ENCODE measurements around the gene OR51B6. TPM values are rescaled to one million over a fixed set of nuclear protein-coding genes. Genes with fewer than 3 reads are reported as not detected.
"Not testable (repeated sequence)": the region's sequence is repeated elsewhere in the genome, so short reads cannot be mapped to it uniquely, and the experiment has no call there.

OR51B6 gene
- total and polyA plus RNA-seq, 4 experiments from 2014 or later: not detected

- H3K36me3 ChIP-seq (ENCODE audit: insufficient read depth, low read length); H3K9me3 Mint-ChIP-seq; DNase-seq; H3K4me3 ChIP-seq (ENCODE audit: low read length in 2 of 2); H3K4me3 Mint-ChIP-seq; H3K4me1 Mint-ChIP-seq; H3K27ac ChIP-seq (ENCODE audit: low read depth, low read length); H3K27me3 Mint-ChIP-seq; POLR2A ChIA-PET (ENCODE audit: partially characterized antibody); H3K4me1 ChIP-seq (ENCODE audit: insufficient read depth, low read length); CTCF ChIA-PET (ENCODE audit: partially characterized antibody); H3K27me3 ChIP-seq (ENCODE audit: insufficient read depth, low read length); intact Hi-C loops (cut with micrococcal nuclease); H3K36me3 Mint-ChIP-seq; H3K9me3 ChIP-seq (ENCODE audit: control insufficient read depth in 1 of 2, low read length in 2 of 2); H3K27ac Mint-ChIP-seq: not testable (repeated sequence)
Observed at GRCh38 chr11:5366365-5366764, 15.1 kb downstream of the OR51B6 start.

GRCh38 chr11:5366856-5367255 is 15.5 kb downstream of the OR51B6 start:
- Histone ChIP-seq H3K4me3 (ENCODE audit: low read length in 2 of 2) (no peak overlapping the region), H3K36me3 (ENCODE audit: insufficient read depth, low read length) (no peaks in the 10 kb centered on the region), H3K9me3 (ENCODE audit: control insufficient read depth in 1 of 2, low read length in 2 of 2) (no peaks in the 10 kb centered on the region), H3K27me3 (ENCODE audit: insufficient read depth, low read length) (no peaks in the 10 kb centered on the region), H3K4me1 (ENCODE audit: insufficient read depth, low read length) (no peaks in the 10 kb centered on the region), H3K27ac (ENCODE audit: low read depth, low read length) (no peak overlapping the region)
- Mint-ChIP-seq H3K27ac (no peak overlapping the region), H3K27me3 (peaks cover 2 to 3% of the 10 kb centered on the region in 2 donors), H3K36me3 (no peaks in the 10 kb centered on the region), H3K9me3 (no peaks in the 10 kb centered on the region), H3K4me1 (no peaks in the 10 kb centered on the region), H3K4me3 (no peak overlapping the region)
- no peak for DNase-seq
- ChIA-PET POLR2A (ENCODE audit: partially characterized antibody) (no interaction called here), CTCF (ENCODE audit: partially characterized antibody) (no interaction called here)
- intact Hi-C loops (cut with micrococcal nuclease): no loop called here

GRCh38 chr11:5367448-5368074 is 16.3 kb downstream of the OR51B6 start:
- Mint-ChIP-seq H3K27me3 (peaks cover 2 to 3% of the 10 kb centered on the region in 2 donors), H3K36me3 (no peaks in the 10 kb centered on the region), H3K27ac (no peak overlapping the region), H3K9me3 (peaks cover 0 to under 1% (median 0%) of the 10 kb centered on the region in 8 donors), H3K4me1 (no peaks in the 10 kb centered on the region), H3K4me3 (no peak overlapping the region)
- Histone ChIP-seq H3K27me3 (ENCODE audit: insufficient read depth, low read length) (no peaks in the 10 kb centered on the region), H3K27ac (ENCODE audit: low read depth, low read length) (no peak overlapping the region), H3K4me1 (ENCODE audit: insufficient read depth, low read length) (no peaks in the 10 kb centered on the region), H3K36me3 (ENCODE audit: insufficient read depth, low read length) (no peaks in the 10 kb centered on the region), H3K4me3 (ENCODE audit: low read length in 2 of 2) (no peak overlapping the region), H3K9me3 (ENCODE audit: control insufficient read depth in 1 of 2, low read length in 2 of 2) (no peaks in the 10 kb centered on the region)
- no peak for DNase-seq
- ChIA-PET CTCF (ENCODE audit: partially characterized antibody) (no interaction called here), POLR2A (ENCODE audit: partially characterized antibody) (no interaction called here)
- intact Hi-C loops (cut with micrococcal nuclease): no loop called here

- H3K4me3 ChIP-seq (ENCODE audit: low read length in 2 of 2): no peak overlapping the region
- H3K36me3 Mint-ChIP-seq: no peaks in the 10 kb centered on the region
- no peaks in the 10 kb centered on the region for H3K27me3 ChIP-seq (ENCODE audit: insufficient read depth, low read length)
- no peaks in the 10 kb centered on the region for H3K36me3 ChIP-seq (ENCODE audit: insufficient read depth, low read length)
- DNase-seq: no peak
- no peaks in the 10 kb centered on the region for H3K4me1 Mint-ChIP-seq
- H3K27ac ChIP-seq (ENCODE audit: low read depth, low read length): no peak overlapping the region
- CTCF ChIA-PET (ENCODE audit: partially characterized antibody): no interaction called here
- no peak overlapping the region for H3K27ac Mint-ChIP-seq
- intact Hi-C loops (cut with micrococcal nuclease): no loop called here
- no peak overlapping the region for H3K4me3 Mint-ChIP-seq
- peaks cover 2 to 3% of the 10 kb centered on the region in 2 donors for H3K27me3 Mint-ChIP-seq
- H3K9me3 ChIP-seq (ENCODE audit: control insufficient read depth in 1 of 2, low read length in 2 of 2): no peaks in the 10 kb centered on the region
- POLR2A ChIA-PET (ENCODE audit: partially characterized antibody): no interaction called here
- no peaks in the 10 kb centered on the region for H3K4me1 ChIP-seq (ENCODE audit: insufficient read depth, low read length)
- peaks cover 0 to 9% (median under 1%) of the 10 kb centered on the region in 8 donors for H3K9me3 Mint-ChIP-seq
Observed at GRCh38 chr11:5368502-5369043, 17.3 kb downstream of the OR51B6 start.

- POLR2A ChIA-PET (ENCODE audit: partially characterized antibody): no interaction called here
- H3K4me3 ChIP-seq (ENCODE audit: low read length in 2 of 2): no peak overlapping the region
- Mint-ChIP-seq H3K27me3 (peaks cover 2 to 3% of the 10 kb centered on the region in 2 donors), H3K36me3 (no peaks in the 10 kb centered on the region), H3K9me3 (peaks cover 0 to 9% (median under 1%) of the 10 kb centered on the region in 8 donors), H3K27ac (no peak overlapping the region), H3K4me1 (no peaks in the 10 kb centered on the region), H3K4me3 (no peak overlapping the region)
- no peak for DNase-seq
- no peak overlapping the region for H3K27ac ChIP-seq (ENCODE audit: low read depth, low read length)
- CTCF ChIA-PET (ENCODE audit: partially characterized antibody): no interaction called here
- no peaks in the 10 kb centered on the region for H3K4me1 ChIP-seq (ENCODE audit: insufficient read depth, low read length)
- intact Hi-C loops (cut with micrococcal nuclease): no loop called here
- no peaks in the 10 kb centered on the region for H3K9me3 ChIP-seq (ENCODE audit: control insufficient read depth in 1 of 2, low read length in 2 of 2)
- H3K27me3 ChIP-seq (ENCODE audit: insufficient read depth, low read length): no peaks in the 10 kb centered on the region
- no peaks in the 10 kb centered on the region for H3K36me3 ChIP-seq (ENCODE audit: insufficient read depth, low read length)
Observed at GRCh38 chr11:5369789-5370188, 18.5 kb downstream of the OR51B6 start.

GRCh38 chr11:5380740-5381342 is 29.5 kb downstream of the OR51B6 start:
- no peaks in the 10 kb centered on the region for H3K9me3 ChIP-seq (ENCODE audit: control insufficient read depth in 1 of 2, low read length in 2 of 2)
- Mint-ChIP-seq H3K36me3 (no peaks in the 10 kb centered on the region), H3K27ac (no peak overlapping the region), H3K4me1 (no peaks in the 10 kb centered on the region), H3K9me3 (peaks cover 0 to 6% (median 0%) of the 10 kb centered on the region in 8 donors), H3K27me3 (peaks cover 0 to 4% of the 10 kb centered on the region in 2 donors), H3K4me3 (no peak overlapping the region)
- H3K4me1 ChIP-seq (ENCODE audit: insufficient read depth, low read length): no peaks in the 10 kb centered on the region
- no peaks in the 10 kb centered on the region for H3K36me3 ChIP-seq (ENCODE audit: insufficient read depth, low read length)
- ChIA-PET POLR2A (ENCODE audit: partially characterized antibody) (no interaction called here), CTCF (ENCODE audit: partially characterized antibody) (no interaction called here)
- DNase-seq: peak in 1 of 5 donors; percentile 4
- intact Hi-C loops (cut with micrococcal nuclease): no loop called here
- H3K4me3 ChIP-seq (ENCODE audit: low read length in 2 of 2): no peak overlapping the region
- no peaks in the 10 kb centered on the region for H3K27me3 ChIP-seq (ENCODE audit: insufficient read depth, low read length)
- H3K27ac ChIP-seq (ENCODE audit: low read depth, low read length): no peak overlapping the region

GRCh38 chr11:5383576-5383975 is 32.3 kb downstream of the OR51B6 start, which contains the start of gene OR51M1:
Gene OR51M1 (plus strand): TSS chr11:5383812. CDS start chr11:5389399, 5,587 bp downstream.
- H3K9me3 Mint-ChIP-seq: no peaks in the 10 kb centered on the region
- no peaks in the 10 kb centered on the region for H3K9me3 ChIP-seq (ENCODE audit: control insufficient read depth in 1 of 2, low read length in 2 of 2)
- H3K27me3 Mint-ChIP-seq: peaks cover 0 to 4% of the 10 kb centered on the region in 2 donors
- intact Hi-C loops (cut with micrococcal nuclease): no loop called here
- DNase-seq: no peak
- no peak within 1 kb of the TSS for H3K27ac Mint-ChIP-seq
- CTCF ChIA-PET (ENCODE audit: partially characterized antibody): no interaction called here
- no peaks in the 10 kb centered on the region for H3K4me1 ChIP-seq (ENCODE audit: insufficient read depth, low read length)
- POLR2A ChIA-PET (ENCODE audit: partially characterized antibody): no interaction called here
- no peaks in the 10 kb centered on the region for H3K36me3 ChIP-seq (ENCODE audit: insufficient read depth, low read length)
- no peaks in the 10 kb centered on the region for H3K4me1 Mint-ChIP-seq
- H3K36me3 Mint-ChIP-seq: no peaks in the 10 kb centered on the region
- H3K4me3 Mint-ChIP-seq: no peak within 1 kb of the TSS
- H3K27me3 ChIP-seq (ENCODE audit: insufficient read depth, low read length): no peaks in the 10 kb centered on the region
- no peak within 1 kb of the TSS for H3K27ac ChIP-seq (ENCODE audit: low read depth, low read length)
- no peak within 1 kb of the TSS for H3K4me3 ChIP-seq (ENCODE audit: low read length in 2 of 2)

All from CD4-positive, alpha-beta memory T cell (primary cell).